ENCODE results near the gene AKTIP.

Gene AKTIP

DNA sequence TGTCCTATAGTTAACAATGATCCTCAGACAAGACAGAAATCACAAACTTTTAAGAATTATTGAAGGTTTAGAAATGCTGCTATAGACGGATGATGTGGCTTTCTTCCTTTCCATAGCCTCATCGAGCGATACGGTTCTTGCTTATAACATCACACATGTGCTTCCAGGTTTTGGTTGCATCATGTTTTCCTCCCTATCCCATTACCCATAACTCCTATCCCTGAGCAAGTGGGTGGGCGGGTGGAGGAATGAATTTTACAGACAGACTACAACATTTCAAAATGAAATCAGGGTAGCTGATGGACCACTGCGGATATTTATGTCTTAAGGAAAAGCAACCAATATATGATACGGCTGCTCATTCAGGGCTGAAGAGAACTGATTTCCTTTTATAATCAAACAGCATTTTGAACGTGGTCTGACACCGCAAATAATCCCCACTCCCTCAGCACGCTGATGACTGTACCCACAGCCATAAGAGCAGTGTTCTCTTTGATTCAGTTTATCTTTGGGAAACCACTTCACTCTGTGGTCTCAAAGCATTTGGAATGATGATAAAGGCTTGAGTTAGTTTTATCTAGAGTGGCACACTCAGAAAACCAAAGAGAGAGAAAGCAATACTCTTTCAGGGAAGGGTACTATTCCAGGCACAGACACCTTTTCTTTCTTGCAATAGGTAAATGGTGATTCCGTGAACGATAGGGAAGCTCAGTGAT, 4.6 kb upstream of the AKTIP start:
- DNase-seq (ENCODE audit: low read depth), result no peak
- no peak overlapping the region for H3K4me3 ChIP-seq (ENCODE audit: low read depth, low read length)
- in situ Hi-C loops (cut with HindIII; ENCODE audit: low sequenced_read_pairs), result no loop called here
- TF ChIP-seq, protein P1, sequence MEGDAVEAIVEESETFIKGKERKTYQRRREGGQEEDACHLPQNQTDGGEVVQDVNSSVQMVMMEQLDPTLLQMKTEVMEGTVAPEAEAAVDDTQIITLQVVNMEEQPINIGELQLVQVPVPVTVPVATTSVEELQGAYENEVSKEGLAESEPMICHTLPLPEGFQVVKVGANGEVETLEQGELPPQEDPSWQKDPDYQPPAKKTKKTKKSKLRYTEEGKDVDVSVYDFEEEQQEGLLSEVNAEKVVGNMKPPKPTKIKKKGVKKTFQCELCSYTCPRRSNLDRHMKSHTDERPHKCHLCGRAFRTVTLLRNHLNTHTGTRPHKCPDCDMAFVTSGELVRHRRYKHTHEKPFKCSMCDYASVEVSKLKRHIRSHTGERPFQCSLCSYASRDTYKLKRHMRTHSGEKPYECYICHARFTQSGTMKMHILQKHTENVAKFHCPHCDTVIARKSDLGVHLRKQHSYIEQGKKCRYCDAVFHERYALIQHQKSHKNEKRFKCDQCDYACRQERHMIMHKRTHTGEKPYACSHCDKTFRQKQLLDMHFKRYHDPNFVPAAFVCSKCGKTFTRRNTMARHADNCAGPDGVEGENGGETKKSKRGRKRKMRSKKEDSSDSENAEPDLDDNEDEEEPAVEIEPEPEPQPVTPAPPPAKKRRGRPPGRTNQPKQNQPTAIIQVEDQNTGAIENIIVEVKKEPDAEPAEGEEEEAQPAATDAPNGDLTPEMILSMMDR (IDR thresholded peaks at IDR 0.05; ENCODE audit: low read depth, low read length, missing control alignments), result no peak

DNA sequence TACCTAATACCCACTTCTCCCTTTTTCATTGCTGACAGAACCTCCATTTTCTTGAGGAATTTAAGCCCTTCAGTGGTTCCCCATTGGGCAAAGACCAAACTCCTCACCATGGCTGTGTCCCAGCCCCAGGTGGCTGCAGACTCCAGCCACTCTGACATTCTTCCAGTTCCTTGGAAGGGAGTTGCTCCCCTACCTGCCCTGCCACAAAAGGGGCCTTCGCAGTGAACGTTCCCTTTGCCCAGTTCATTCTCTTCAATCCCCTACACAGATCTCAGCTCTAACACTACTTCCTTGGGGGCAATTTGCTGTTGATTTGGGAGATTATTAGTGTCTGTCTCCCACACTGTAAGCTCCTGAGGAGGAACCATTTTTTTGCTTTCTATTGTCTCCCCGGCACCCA, 3.2 kb upstream of the AKTIP start:
- TF ChIP-seq, protein P1 (IDR thresholded peaks at IDR 0.05; ENCODE audit: low read depth, low read length, missing control alignments), result no peak
- in situ Hi-C loops (cut with HindIII; ENCODE audit: low sequenced_read_pairs), result no loop called here
- no peak for DNase-seq (ENCODE audit: low read depth)

DNA sequence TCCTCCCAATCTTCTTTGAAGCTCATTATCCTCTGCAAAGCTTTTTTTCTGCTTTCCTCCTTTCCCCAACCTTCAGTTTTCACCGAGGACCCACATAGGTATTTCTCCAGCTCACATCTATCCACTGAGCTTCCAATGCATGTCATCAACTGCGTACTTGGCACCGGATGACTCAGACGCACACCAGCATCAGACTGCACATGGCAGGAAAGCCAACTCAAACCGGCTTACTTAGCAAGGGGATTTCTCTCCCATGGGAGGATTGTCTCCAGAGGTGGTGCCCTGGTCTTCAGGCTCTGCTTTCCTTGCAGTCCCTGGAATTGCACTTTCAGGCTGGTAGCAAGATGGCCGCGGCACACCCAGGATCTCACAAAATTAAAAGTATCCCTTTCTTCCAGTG, 1.7 kb upstream of the AKTIP start:
- TF ChIP-seq, protein P1 (IDR thresholded peaks at IDR 0.05; ENCODE audit: low read depth, low read length, missing control alignments), result no peak
- DNase-seq (ENCODE audit: low read depth), result no peak
- in situ Hi-C loops (cut with HindIII; ENCODE audit: low sequenced_read_pairs), result no loop called here
- H3K4me3 ChIP-seq (ENCODE audit: low read depth, low read length), result no peak overlapping the region

More for the DNA sequence above, 3.2 kb upstream of the AKTIP start:
- H3K4me3 ChIP-seq (ENCODE audit: low read depth, low read length), result no peak overlapping the region

DNA sequence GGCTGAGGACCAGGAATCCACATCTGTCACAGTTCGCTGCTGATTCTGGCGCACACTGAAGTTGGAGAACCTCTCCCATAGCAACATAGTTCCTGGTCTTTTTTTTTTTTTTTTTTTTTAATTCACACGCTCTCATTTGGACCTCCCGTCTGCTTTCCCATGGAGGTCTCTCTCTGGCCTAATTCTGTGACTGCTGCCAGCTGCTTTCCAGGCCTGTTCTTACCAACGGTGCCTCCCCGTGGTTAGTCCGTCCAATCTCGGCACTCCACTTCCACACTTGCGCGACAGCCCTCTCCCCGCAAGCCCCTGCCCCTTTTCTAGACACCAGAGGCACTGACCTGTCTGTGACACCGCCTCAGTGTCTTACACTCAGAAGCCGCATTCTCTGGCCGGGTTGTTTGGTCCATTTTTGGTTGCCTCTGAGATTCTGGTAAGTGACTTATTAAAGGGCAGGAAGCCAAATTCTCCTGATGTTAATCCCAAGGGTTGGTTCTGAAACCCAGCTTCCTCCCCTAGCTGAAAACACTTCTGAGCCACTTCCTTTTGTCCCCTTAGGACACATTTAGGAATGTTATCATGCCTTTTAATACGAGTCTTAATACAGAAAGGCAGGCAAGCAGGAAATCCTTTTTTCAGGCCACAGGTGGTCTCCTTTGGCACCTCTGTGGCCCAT, 1.1 kb upstream of the AKTIP start:
- TF ChIP-seq, protein P1 (IDR thresholded peaks at IDR 0.05; ENCODE audit: low read depth, low read length, missing control alignments), result no peak
- H3K4me3 ChIP-seq (ENCODE audit: low read depth, low read length), result peak overlapping the region; percentile 54
- no peak for DNase-seq (ENCODE audit: low read depth)
- in situ Hi-C loops (cut with HindIII; ENCODE audit: low sequenced_read_pairs), result no loop called here

DNA sequence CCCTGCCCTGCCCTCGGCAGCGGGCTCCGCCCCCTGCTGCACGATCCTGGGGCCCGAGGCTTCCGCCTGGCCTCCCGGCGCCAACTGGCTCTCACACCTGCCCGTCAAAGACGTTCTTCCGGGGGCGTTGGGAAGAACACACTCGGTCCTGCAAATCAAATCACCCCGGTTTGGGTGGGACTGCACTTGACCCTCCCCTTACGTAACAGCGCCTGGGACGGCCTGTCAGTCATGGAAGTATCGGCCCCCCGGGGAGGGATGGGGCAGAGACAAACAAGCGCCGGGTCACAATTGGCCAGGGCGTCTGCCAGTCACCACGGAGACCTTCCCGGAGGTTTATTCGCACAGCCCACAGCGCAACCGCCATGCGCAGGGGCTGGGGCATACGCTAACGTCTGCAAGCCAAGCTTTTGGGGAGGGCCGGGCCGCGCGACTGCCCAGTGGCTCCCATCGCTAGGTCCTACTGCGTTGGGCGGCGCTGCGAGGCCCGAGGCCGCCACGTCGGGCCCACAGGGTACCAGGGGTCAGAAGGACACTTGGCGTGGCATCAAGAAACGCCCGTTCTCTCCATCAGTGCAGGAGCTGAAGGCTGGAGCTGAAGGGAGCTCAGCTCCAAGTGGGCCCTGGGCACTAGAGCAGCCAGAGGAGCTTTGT, 388 bp upstream of the AKTIP start:
- peak; percentile 100 for DNase-seq (ENCODE audit: low read depth)
- in situ Hi-C loops (cut with HindIII; ENCODE audit: low sequenced_read_pairs), result no loop called here
- H3K4me3 ChIP-seq (ENCODE audit: low read depth, low read length), result peak overlapping the region; percentile 72
- TF ChIP-seq, protein P1 (IDR thresholded peaks at IDR 0.05; ENCODE audit: low read depth, low read length, missing control alignments), result no peak

DNA sequence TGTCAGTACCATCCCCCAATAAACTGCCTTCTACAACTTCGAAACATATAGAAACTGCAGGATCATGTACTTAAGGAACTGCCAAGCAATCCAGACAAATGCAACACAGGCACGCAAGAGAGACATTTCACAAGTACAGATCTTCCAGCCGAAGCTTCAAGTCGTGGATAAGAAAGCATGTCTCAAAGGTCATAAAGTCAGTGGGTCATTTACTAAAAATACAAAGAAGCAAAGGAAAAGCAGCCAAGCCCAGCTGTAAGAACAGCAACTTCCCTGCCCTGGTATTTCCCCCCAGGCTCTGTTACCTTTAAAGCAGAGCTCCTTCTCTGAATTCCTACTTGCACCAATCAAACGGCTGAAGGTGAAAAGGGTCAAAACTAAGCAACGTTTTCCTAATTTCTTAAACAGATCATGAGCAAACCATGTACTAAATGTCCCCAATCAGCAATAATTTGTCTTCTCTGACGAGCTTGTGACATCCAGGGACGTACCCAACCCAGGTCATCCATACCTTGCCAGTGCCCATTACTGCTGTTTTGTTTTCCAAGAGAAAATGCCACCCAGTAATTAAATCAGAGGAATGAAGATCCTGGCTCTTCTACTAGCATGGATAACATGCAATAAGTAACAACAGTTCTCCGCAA, 1.7 kb downstream of the AKTIP start:
- no peak overlapping the region for H3K4me3 ChIP-seq (ENCODE audit: low read depth, low read length)
- TF ChIP-seq, protein P1 (IDR thresholded peaks at IDR 0.05; ENCODE audit: low read depth, low read length, missing control alignments), result no peak
- in situ Hi-C loops (cut with HindIII; ENCODE audit: low sequenced_read_pairs), result no loop called here
- no peak for DNase-seq (ENCODE audit: low read depth)

Measured in astrocyte of the cerebellum (primary cell).